SKM-1 (cell line): ENCODE measurements around the gene ARHGAP24.
"Not testable (repeated sequence)": the region's sequence is repeated elsewhere in the genome, so short reads cannot be mapped to it uniquely, and the experiment has no call there.

ENCODE experiments used
- DNase-seq: peaks from one replicate; lab custom pipeline; 2025; ENCODE audit not compliant: unreplicated experiment; lab: John Stamatoyannopoulos, UW

Gene ARHGAP24

GRCh38 chr4:85482010-85482738 is 7.2 kb downstream of the ARHGAP24 start:
- no peak for DNase-seq

- no peak for DNase-seq
Measured at GRCh38 chr4:85486425-85487086, 11.6 kb downstream of the ARHGAP24 start.

- no peak for DNase-seq
Measured at GRCh38 chr4:85488416-85488815, 13.5 kb downstream of the ARHGAP24 start.

GRCh38 chr4:85489273-85489981 is 14.5 kb downstream of the ARHGAP24 start:
- DNase-seq, result no peak

- DNase-seq, result no peak
Measured at GRCh38 chr4:85491527-85491926, 16.6 kb downstream of the ARHGAP24 start.

GRCh38 chr4:85492336-85492735 is 17.4 kb downstream of the ARHGAP24 start:
- DNase-seq, result no peak

GRCh38 chr4:85495621-85496020 is 20.7 kb downstream of the ARHGAP24 start:
- DNase-seq, result no peak

GRCh38 chr4:85496126-85496849 is 21.3 kb downstream of the ARHGAP24 start:
- DNase-seq, result no peak

- DNase-seq, result no peak
Measured at GRCh38 chr4:85496933-85497332, 22.0 kb downstream of the ARHGAP24 start.

- peak; percentile 75 for DNase-seq
Measured at GRCh38 chr4:85498068-85498733, 23.3 kb downstream of the ARHGAP24 start.

GRCh38 chr4:85499573-85499972 is 24.6 kb downstream of the ARHGAP24 start:
- no peak for DNase-seq

- no peak for DNase-seq
Measured at GRCh38 chr4:85500110-85500867, 25.3 kb downstream of the ARHGAP24 start.

- DNase-seq, result not testable (repeated sequence)
Measured at GRCh38 chr4:85501145-85501544, 26.2 kb downstream of the ARHGAP24 start.

- DNase-seq, result no peak
Measured at GRCh38 chr4:85508654-85509053, 33.7 kb downstream of the ARHGAP24 start.

GRCh38 chr4:85509882-85510631 is 35.1 kb downstream of the ARHGAP24 start:
- no peak for DNase-seq

GRCh38 chr4:85510632-85510984 is 35.7 kb downstream of the ARHGAP24 start:
- no peak for DNase-seq

- no peak for DNase-seq
Measured at GRCh38 chr4:85512446-85513205, 37.7 kb downstream of the ARHGAP24 start.

GRCh38 chr4:85514117-85514516 is 39.2 kb downstream of the ARHGAP24 start:
- DNase-seq, result no peak

GRCh38 chr4:85514783-85515182 is 39.8 kb downstream of the ARHGAP24 start:
- no peak for DNase-seq
